ENCODE measurements around the gene DNAJB2. TPM values are rescaled to one million over a fixed set of nuclear protein-coding genes. Genes with fewer than 3 reads are reported as not detected.
A peak's percentile ranks its signal among the peaks of the same experiment; 100 is the strongest.

The DNAJB2 gene
- total and polyA plus RNA-seq, 2 of the 8 experiments (the other 6 are each of a cell fraction or from before 2014, with no cell fraction given): 21.0 to 26.3 TPM

DNA sequence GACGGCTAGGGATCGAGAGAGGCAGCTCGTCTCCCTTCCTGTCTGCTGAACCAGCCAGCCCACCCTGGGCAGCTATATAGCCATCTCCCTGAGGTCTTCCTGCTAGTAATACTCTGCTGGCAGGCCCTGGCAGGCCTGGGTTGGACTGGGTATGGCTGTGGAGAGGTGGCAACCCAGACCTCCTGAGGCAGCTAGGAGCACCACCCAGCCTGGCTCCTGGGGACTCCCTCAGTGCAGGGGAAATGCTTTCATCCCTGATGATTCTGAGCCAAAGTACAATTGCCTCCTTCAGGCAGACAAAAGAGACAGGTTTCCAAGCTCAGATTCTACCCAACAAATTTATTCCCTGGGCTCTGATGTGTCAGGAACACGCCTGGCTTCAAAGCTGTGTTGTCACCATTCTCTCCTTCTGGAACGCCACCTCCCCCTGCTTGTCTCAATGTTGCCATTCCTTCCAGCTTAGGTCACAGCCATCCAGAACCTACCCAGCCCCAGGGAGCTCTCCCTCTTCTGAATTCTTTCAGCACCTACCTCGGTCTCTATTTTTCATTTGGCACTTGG is 4.7 kb upstream of the DNAJB2 start:
- Histone ChIP-seq H2BK120ac (replicated peaks; ENCODE audit: low read depth, low read length) (no peak overlapping the region), H3K9me3 (ENCODE audit: insufficient read depth in 2 of 2, low read depth in 1 of 2, low read length in 1 of 2) (no peaks in the 10 kb centered on the region), H3K18ac (ENCODE audit: extremely low read depth, low read length) (peak overlapping the region; percentile 24; the same call in 1 of the 2 replicates), H2AFZ (ENCODE audit: low read length) (no peak overlapping the region), H3K27ac (ENCODE audit: low read depth, low read length) (no peak overlapping the region), H4K5ac (ENCODE audit: insufficient read length, low read depth, low read length) (no peak overlapping the region), H3K4me3 (ENCODE audit: extremely low read depth in 1 of 4, insufficient read depth in 2 of 4, low read depth in 3 of 4, low read length in 4 of 4) (no peak overlapping the region; a peak in 1 of 8 replicates), H3K23ac (ENCODE audit: insufficient read length) (no peak overlapping the region), H2BK20ac (ENCODE audit: low read length) (no peak overlapping the region), H3K27me3 (replicated peaks in 1 of 4; ENCODE audit: control insufficient read depth in 3 of 4, extremely low read depth in 1 of 4, insufficient read depth in 3 of 4, low read length in 3 of 4) (peaks cover 0 to 2% (median 0%) of the 10 kb centered on the region in 4 experiments; a peak in 3 of 7 replicates), H3K14ac (ENCODE audit: insufficient read length) (no peak overlapping the region), H4K91ac (replicated peaks; ENCODE audit: insufficient read length, low read length) (no peak overlapping the region), H3K4me1 (replicated peaks in 1 of 4; ENCODE audit: control insufficient read depth in 3 of 4, insufficient read depth in 4 of 4, low read length in 3 of 4) (peaks cover 9 to 14% (median 11%) of the 10 kb centered on the region in 4 experiments), H3K36me3 (ENCODE audit: control insufficient read depth in 2 of 4, insufficient read depth in 4 of 4, low read length in 3 of 4) (no peaks in the 10 kb centered on the region), H2AK5ac (ENCODE audit: low read depth, low read length) (no peak overlapping the region), H4K20me1 (replicated peaks in 1 of 2; ENCODE audit: control insufficient read depth in 1 of 2, insufficient read depth in 2 of 2, low read length in 2 of 2) (no peaks in the 10 kb centered on the region), H4K8ac (ENCODE audit: extremely low read depth, insufficient read depth, low read length) (no peak overlapping the region), H3K79me2 (ENCODE audit: control insufficient read depth in 1 of 2, insufficient read depth in 2 of 2, low read length in 2 of 2) (no peaks in the 10 kb centered on the region), H3K23me2 (ENCODE audit: low read depth, low read length) (peaks cover 2% of the 10 kb centered on the region; the same call in 1 of the 2 replicates), H3K9ac (replicated peaks in 1 of 4; ENCODE audit: extremely low read depth in 1 of 4, low read depth in 3 of 4, low read length in 3 of 4) (no peak overlapping the region; a peak in 1 of 7 replicates), H3K4me2 (ENCODE audit: insufficient read depth in 1 of 2, low read depth in 2 of 2, low read length in 2 of 2) (peak overlapping the region in 1 of 2 experiments; percentile 9; a peak in 1 of 4 replicates), H3K4ac (replicated peaks; ENCODE audit: insufficient read length, low read depth, low read length) (no peak overlapping the region), H2BK12ac (ENCODE audit: low read depth, low read length) (0 out of 2 replicates have a peak overlapping the region, but pooled peaks have one; percentile 55), H3K56ac (replicated peaks; ENCODE audit: insufficient read length, low read depth, low read length) (no peak overlapping the region), H2BK5ac (ENCODE audit: low read depth, low read length) (peak overlapping the region; percentile 38; the same call in 1 of the 2 replicates), H2BK15ac (ENCODE audit: low read length) (no peak overlapping the region), H3K79me1 (ENCODE audit: low read depth, low read length) (no peaks in the 10 kb centered on the region)
- 67% methylated on average over 5 of the region's 6 CpGs; no CpG with 5 or more reads in 1 of the 2 experiments for WGBS, 2 experiments (ENCODE audit: extremely low coverage in 1 of 2, insufficient coverage in 1 of 2, insufficient read length in 1 of 2, insufficient replicate concordance in 2 of 2, low coverage in 1 of 2, low lambda C conversion rate in 2 of 2, missing lambda C conversion rate in 1 of 2)
- CTCF ChIA-PET (ENCODE audit: partially characterized antibody): interaction anchor here (0.8 to 4.4 kb wide), 15 partner anchors 12 to 115 kb away, joined by 3 to 34 read pairs (median 3); partner anchors contain the start of genes GLB1L and STK16
- TF ChIP-seq ASH2L (IDR thresholded peaks at IDR 0.05; ENCODE audit: low read length) (peak; percentile 37), CBX5 (IDR thresholded peaks at IDR 0.05; ENCODE audit: low read depth, low read length) (no peak), CREB1 (IDR thresholded peaks at IDR 0.05) (no peak), TBP (IDR thresholded peaks at IDR 0.05; ENCODE audit: low read depth, low read length) (no peak), RNF2 (IDR thresholded peaks at IDR 0.05; ENCODE audit: borderline replicate concordance, low read depth, low read length, missing control alignments, poor library complexity, severe bottlenecking) (no peak), JUN (IDR thresholded peaks at IDR 0.05; ENCODE audit: low read depth, low read length) (peak; percentile 71; the same call in 1 of the 2 replicates)
- FAIRE-seq (peak; percentile 7), DNase-seq (ENCODE audit: low read depth in 1 of 2, low spot score in 2 of 2) (no peak)
- POLR2A ChIA-PET (ENCODE audit: partially characterized antibody): interaction anchor here (0.7 to 1.7 kb wide), 9 partner anchors 12 to 61 kb away, joined by 3 to 8 read pairs (median 4); partner anchors contain the start of genes ABCB6, GLB1L, STK16 and TUBA4A

All from H1 (cell line).